ENCODE results near the gene TAMALIN. TPM values are rescaled to one million over a fixed set of nuclear protein-coding genes. Genes with fewer than 3 reads are reported as not detected.

TAMALIN gene
- total RNA-seq, 1 experiment from 2014 or later = 0.58 TPM

- intact Hi-C loops (cut with micrococcal nuclease) = no loop called here
- Histone ChIP-seq H3K4me2 (ENCODE audit: low read length) (no peak overlapping the region), H3K36me3 (ENCODE audit: low read depth, low read length) (no peaks in the 10 kb centered on the region), H3F3A (ENCODE audit: low read length, unreplicated experiment) (peaks cover 9% of the 10 kb centered on the region), H3K9ac (ENCODE audit: low read length) (no peak overlapping the region), H3K4me1 (ENCODE audit: insufficient read depth, low read length) (peaks cover 18% of the 10 kb centered on the region), H2AFZ (ENCODE audit: low read length) (no peak overlapping the region), H3K4me3 (ENCODE audit: low read length) (no peak overlapping the region), H3K27me3 (ENCODE audit: low read length) (no peaks in the 10 kb centered on the region), H3K9me2 (replicated peaks; ENCODE audit: low read length) (no peaks in the 10 kb centered on the region), H4K20me1 (ENCODE audit: low read length) (peaks cover 14% of the 10 kb centered on the region; the same call in 1 of the 2 replicates), H3K9me3 (ENCODE audit: low read length) (no peaks in the 10 kb centered on the region), H3K27ac (ENCODE audit: low read length) (no peak overlapping the region), H3K79me2 (ENCODE audit: low read length) (peaks cover 40% of the 10 kb centered on the region)
- no TSS peak for BruUV-seq (replicated peaks)
- no peak for TF ChIP-seq EZH2phosphoT487 (IDR thresholded peaks at IDR 0.05; ENCODE audit: borderline replicate concordance, low read length)
- no peak for TF ChIP-seq EZH2 (IDR thresholded peaks at IDR 0.05; ENCODE audit: low read length, unreplicated experiment)
- no peak for TF ChIP-seq CTCF (conservative IDR thresholded peaks at IDR 0.05; ENCODE audit: low read depth, low read length)
- CTCF ChIA-PET = no interaction called here
- no peak for DNase-seq
- no peak for ATAC-seq
- POLR2A ChIA-PET (ENCODE audit: unreplicated experiment) = no interaction called here
Observed at GRCh38 chr12:51969643-51970042, 37.1 kb upstream of the TAMALIN start.

GRCh38 chr12:51970904-51971646, 35.7 kb upstream of the TAMALIN start:
- peak; percentile 94 for ATAC-seq
- H3K27me3 ChIP-seq (ENCODE audit: low read length) = no peaks in the 10 kb centered on the region
- H3K79me2 ChIP-seq (ENCODE audit: low read length) = peaks cover 25% of the 10 kb centered on the region
- peaks cover 18% of the 10 kb centered on the region for H3K4me1 ChIP-seq (ENCODE audit: insufficient read depth, low read length)
- ChIA-PET CTCF (interaction anchor here (1.0 kb wide), 1 partner anchor 85 kb away, joined by 4 read pairs; no protein-coding TSS in a partner anchor), POLR2A (ENCODE audit: unreplicated experiment) (no interaction called here)
- H2AFZ ChIP-seq (ENCODE audit: low read length) = peak overlapping the region; percentile 14; the same call in 1 of the 2 replicates
- peaks cover 14% of the 10 kb centered on the region; the same call in 1 of the 2 replicates for H4K20me1 ChIP-seq (ENCODE audit: low read length)
- no peaks in the 10 kb centered on the region; the same call in 1 of the 2 replicates for H3K36me3 ChIP-seq (ENCODE audit: low read depth, low read length)
- peaks cover 9% of the 10 kb centered on the region for H3F3A ChIP-seq (ENCODE audit: low read length, unreplicated experiment)
- H3K9ac ChIP-seq (ENCODE audit: low read length) = no peak overlapping the region
- H3K4me3 ChIP-seq (ENCODE audit: low read length) = peak overlapping the region; percentile 38; the same call in 1 of the 2 replicates
- DNase-seq = peak; percentile 59
- peak overlapping the region; percentile 73 for H3K4me2 ChIP-seq (ENCODE audit: low read length)
- TF ChIP-seq EZH2phosphoT487 (IDR thresholded peaks at IDR 0.05; ENCODE audit: borderline replicate concordance, low read length) (no peak), CTCF (conservative IDR thresholded peaks at IDR 0.05; ENCODE audit: low read depth, low read length) (peak; percentile 77)
- H3K9me3 ChIP-seq (ENCODE audit: low read length) = no peaks in the 10 kb centered on the region
- BruUV-seq (replicated peaks) = no TSS peak
- H3K27ac ChIP-seq (ENCODE audit: low read length) = peak overlapping the region; percentile 48
- no peaks in the 10 kb centered on the region for H3K9me2 ChIP-seq (replicated peaks; ENCODE audit: low read length)
- intact Hi-C loops (cut with micrococcal nuclease) = no loop called here
